ENCODE results near the gene CLSTN2.

DNA sequence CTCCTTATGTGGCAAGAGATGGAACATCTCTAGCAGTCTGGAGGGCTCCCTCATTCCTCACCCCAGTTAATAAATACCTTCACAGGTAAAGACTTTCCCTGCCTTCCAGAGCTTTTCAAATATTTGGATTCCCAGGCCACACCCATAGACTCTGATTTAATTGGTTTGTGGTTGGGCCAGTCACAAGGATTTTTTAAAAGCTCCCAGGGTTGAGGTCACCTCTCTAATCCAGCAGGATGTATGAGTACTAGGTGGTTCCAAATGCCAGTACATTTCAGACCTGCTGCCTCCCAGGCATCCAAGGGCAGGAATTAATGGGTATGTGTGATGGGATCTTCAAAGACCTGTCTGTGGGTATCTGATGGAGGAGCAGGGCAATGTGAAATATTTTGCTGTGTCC is 312.8 kb downstream of the CLSTN2 start:
- TF ChIP-seq POLR2A (IDR thresholded peaks at IDR 0.05) (no peak), CTCF (IDR thresholded peaks at IDR 0.05) (no peak)

Measured in tibial nerve (tissue), 3 donors.